Thoracic aorta (tissue), 2 donors: Measurements from ENCODE around the gene ZSWIM7. TPM values are rescaled to one million over a fixed set of nuclear protein-coding genes. Genes with fewer than 3 reads are reported as not detected.

Experiments
- ATAC-seq: fragments of 150-250 bp; one replicate; pipeline ENCODE4 v1.8.0; 2017; ENCODE audit warnings: low read depth; ENCODE audit not compliant: insufficient number of reproducible peaks, low FRiP score
- DNase-seq: peaks from one replicate; pipeline ENCODE4 v3.0.0-alpha.2; 2020; ENCODE audit warnings: low spot score
- H3K27ac ChIP-seq, 2 donors: fragments of 200-600 bp; sonication (generic); 1 replicate in 1 of 2; 2 replicates in 1 of 2; pipeline ENCODE4 v1.5.1; 2016; ENCODE audit warnings: mild to moderate bottlenecking in 2 of 2, moderate library complexity in 2 of 2
- H3K27me3 ChIP-seq: fragments of 200-600 bp; sonication (generic); replicated peaks from 2 replicates; pipeline ENCODE4 v1.6.0; 2016; ENCODE audit warnings: mild to moderate bottlenecking; ENCODE audit not compliant: insufficient read depth
- H3K36me3 ChIP-seq: fragments of 200-600 bp; sonication (generic); one replicate; pipeline ENCODE4 v1.5.1; 2016
- H3K4me1 ChIP-seq, 2 donors: fragments of 200-600 bp; sonication (generic); 1 replicate in 1 of 2; 2 replicates in 1 of 2; pipeline versions ENCODE4 v1.5.1 to v1.6.0; 2016; ENCODE audit warnings: low read depth in 2 of 2, mild to moderate bottlenecking in 1 of 2; ENCODE audit not compliant: control insufficient read depth in 1 of 2
- H3K4me3 ChIP-seq: fragments of 200-600 bp; sonication (generic); 2 replicates; pipeline ENCODE4 v1.5.1; 2016; ENCODE audit warnings: mild to moderate bottlenecking
- H3K9me3 ChIP-seq: fragments of 200-600 bp; sonication (generic); 2 replicates; pipeline ENCODE4 v1.5.1; 2016
- CTCF ChIP-seq: fragments of 200-600 bp; sonication (generic); IDR thresholded peaks from one replicate; pipeline ENCODE4 v1.5.1; 2019; ENCODE audit warnings: antibody characterized with exemption
- total RNA-seq, 2 donors: library from RNA; depleted of rRNA; stranded (reverse); fragments of >200 nt; gene quantifications; one replicate each; pipeline versions ENCODE4 v1.1.0 to v1.2.3, GENCODE V29; 2016

The ZSWIM7 gene
- total RNA-seq, 2 donors from 2014 or later: 6.5 to 13.5 TPM

- Histone ChIP-seq H3K27ac (no peak overlapping the region), H3K36me3 (no peaks in the 10 kb centered on the region), H3K4me3 (peak overlapping the region; percentile 82), H3K4me1 (peaks cover 8 to 21% of the 10 kb centered on the region in 2 donors), H3K27me3 (no peaks in the 10 kb centered on the region), H3K9me3 (no peaks in the 10 kb centered on the region)
- TF ChIP-seq CTCF: no peak
- ATAC-seq (no peak), DNase-seq (no peak)
These were observed 53.8 kb downstream of the ZSWIM7 start for GRCh38 chr17:15945527-15946191.

GRCh38 chr17:15944759-15945526, 54.6 kb downstream of the ZSWIM7 start, which contains the start of gene ADORA2B:
TSS of gene ADORA2B (plus strand) at chr17:15945130. CDS start at chr17:15945249, 119 bp downstream.
- Histone ChIP-seq H3K36me3 (no peaks in the 10 kb centered on the region), H3K27me3 (no peaks in the 10 kb centered on the region), H3K4me1 (peaks cover 8 to 21% of the 10 kb centered on the region in 2 donors), H3K4me3 (peak within 1 kb of the TSS; percentile 82), H3K9me3 (no peaks in the 10 kb centered on the region), H3K27ac (no peak within 1 kb of the TSS)
- ATAC-seq (peak; percentile 27), DNase-seq (no peak)
- no peak for TF ChIP-seq CTCF

GRCh38 chr17:15943971-15944758, 55.3 kb downstream of the ZSWIM7 start:
- H3K4me3 ChIP-seq: peak overlapping the region; percentile 82
- no peak for TF ChIP-seq CTCF
- H3K9me3 ChIP-seq: no peaks in the 10 kb centered on the region
- peaks cover 8 to 21% of the 10 kb centered on the region in 2 donors for H3K4me1 ChIP-seq
- no peak for DNase-seq
- H3K36me3 ChIP-seq: no peaks in the 10 kb centered on the region
- H3K27me3 ChIP-seq: no peaks in the 10 kb centered on the region
- H3K27ac ChIP-seq: no peak overlapping the region
- no peak for ATAC-seq

GRCh38 chr17:15942207-15942833, 57.2 kb downstream of the ZSWIM7 start:
- H3K9me3 ChIP-seq: no peaks in the 10 kb centered on the region
- H3K27me3 ChIP-seq: no peaks in the 10 kb centered on the region
- H3K4me3 ChIP-seq: no peak overlapping the region
- ATAC-seq (no peak), DNase-seq (no peak)
- H3K36me3 ChIP-seq: no peaks in the 10 kb centered on the region
- peaks cover 8 to 21% of the 10 kb centered on the region in 2 donors for H3K4me1 ChIP-seq
- TF ChIP-seq CTCF: no peak
- H3K27ac ChIP-seq: no peak overlapping the region
